ENCODE results near the gene SMTNL2. TPM values are rescaled to one million over a fixed set of nuclear protein-coding genes. Genes with fewer than 3 reads are reported as not detected.
"Not testable (repeated sequence)": the region's sequence is repeated elsewhere in the genome, so short reads cannot be mapped to it uniquely, and the experiment has no call there.

Gene SMTNL2
- total RNA-seq, 1 experiment from 2014 or later = not detected

- ChIA-PET CTCF (no interaction called here), POLR2A (ENCODE audit: unreplicated experiment) (no interaction called here)
- ATAC-seq (no peak), DNase-seq (no peak)
- Histone ChIP-seq H3K27me3 (ENCODE audit: low read length) (peaks cover 20% of the 10 kb centered on the region), H3K79me2 (ENCODE audit: low read length) (no peaks in the 10 kb centered on the region), H2AFZ (ENCODE audit: low read length) (no peak overlapping the region), H3K4me1 (ENCODE audit: insufficient read depth, low read length) (no peaks in the 10 kb centered on the region), H4K20me1 (ENCODE audit: low read length) (no peaks in the 10 kb centered on the region), H3K9ac (ENCODE audit: low read length) (no peak overlapping the region), H3K4me2 (ENCODE audit: low read length) (no peak overlapping the region), H3K27ac (ENCODE audit: low read length) (no peak overlapping the region), H3K9me3 (ENCODE audit: low read length) (no peaks in the 10 kb centered on the region), H3K36me3 (ENCODE audit: low read depth, low read length) (no peaks in the 10 kb centered on the region), H3K4me3 (ENCODE audit: low read length) (no peak overlapping the region), H3K9me2 (replicated peaks; ENCODE audit: low read length) (no peaks in the 10 kb centered on the region), H3F3A (ENCODE audit: low read length, unreplicated experiment) (no peaks in the 10 kb centered on the region)
- BruUV-seq (replicated peaks) = no TSS peak
- intact Hi-C loops (cut with micrococcal nuclease) = no loop called here
- no peak for TF ChIP-seq CTCF (conservative IDR thresholded peaks at IDR 0.05; ENCODE audit: low read depth, low read length)
- TF ChIP-seq EZH2 (IDR thresholded peaks at IDR 0.05; ENCODE audit: low read length, unreplicated experiment) = no peak
- TF ChIP-seq EZH2phosphoT487 (IDR thresholded peaks at IDR 0.05; ENCODE audit: borderline replicate concordance, low read length) = no peak
Measured at GRCh38 chr17:4588898-4589625, 4.7 kb downstream of the SMTNL2 start.

GRCh38 chr17:4590042-4590441, 5.7 kb downstream of the SMTNL2 start:
- H2AFZ ChIP-seq (ENCODE audit: low read length); H3K4me2 ChIP-seq (ENCODE audit: low read length); H3K4me3 ChIP-seq (ENCODE audit: low read length); H4K20me1 ChIP-seq (ENCODE audit: low read length); DNase-seq; H3K27ac ChIP-seq (ENCODE audit: low read length); H3K9ac ChIP-seq (ENCODE audit: low read length); ATAC-seq; CTCF ChIA-PET; H3K4me1 ChIP-seq (ENCODE audit: insufficient read depth, low read length); H3K79me2 ChIP-seq (ENCODE audit: low read length); BruUV-seq (replicated peaks); H3K36me3 ChIP-seq (ENCODE audit: low read depth, low read length); POLR2A ChIA-PET (ENCODE audit: unreplicated experiment); H3F3A ChIP-seq (ENCODE audit: low read length, unreplicated experiment); intact Hi-C loops (cut with micrococcal nuclease); H3K9me3 ChIP-seq (ENCODE audit: low read length); H3K9me2 ChIP-seq (replicated peaks; ENCODE audit: low read length): not testable (repeated sequence)
- H3K27me3 ChIP-seq (ENCODE audit: low read length) = peaks cover 16% of the 10 kb centered on the region

GRCh38 chr17:4590981-4591453, 6.7 kb downstream of the SMTNL2 start:
- Histone ChIP-seq H3K9me2 (replicated peaks; ENCODE audit: low read length) (no peaks in the 10 kb centered on the region), H3K4me3 (ENCODE audit: low read length) (no peak overlapping the region), H3K27ac (ENCODE audit: low read length) (no peak overlapping the region), H3K36me3 (ENCODE audit: low read depth, low read length) (no peaks in the 10 kb centered on the region), H3F3A (ENCODE audit: low read length, unreplicated experiment) (no peaks in the 10 kb centered on the region), H3K79me2 (ENCODE audit: low read length) (no peaks in the 10 kb centered on the region), H2AFZ (ENCODE audit: low read length) (no peak overlapping the region), H3K9me3 (ENCODE audit: low read length) (no peaks in the 10 kb centered on the region), H3K4me1 (ENCODE audit: insufficient read depth, low read length) (no peaks in the 10 kb centered on the region), H3K4me2 (ENCODE audit: low read length) (no peak overlapping the region), H3K27me3 (ENCODE audit: low read length) (peaks cover 7% of the 10 kb centered on the region; the same call in 1 of the 2 replicates), H4K20me1 (ENCODE audit: low read length) (no peaks in the 10 kb centered on the region), H3K9ac (ENCODE audit: low read length) (no peak overlapping the region)
- intact Hi-C loops (cut with micrococcal nuclease) = no loop called here
- DNase-seq (no peak), ATAC-seq (no peak)
- CTCF ChIA-PET = no interaction called here
- TF ChIP-seq EZH2phosphoT487 (IDR thresholded peaks at IDR 0.05; ENCODE audit: borderline replicate concordance, low read length) = no peak
- TF ChIP-seq CTCF (conservative IDR thresholded peaks at IDR 0.05; ENCODE audit: low read depth, low read length) = no peak
- no peak for TF ChIP-seq EZH2 (IDR thresholded peaks at IDR 0.05; ENCODE audit: low read length, unreplicated experiment)
- BruUV-seq (replicated peaks) = no TSS peak
- POLR2A ChIA-PET (ENCODE audit: unreplicated experiment) = no interaction called here

Data from PC-3 (cell line).